Muscle layer of duodenum (tissue), 2 donors: Measurements from ENCODE around the gene TCN1.
"Not testable (repeated sequence)": the region's sequence is repeated elsewhere in the genome, so short reads cannot be mapped to it uniquely, and the experiment has no call there.

ENCODE experiments used
- H3K27ac ChIP-seq: one replicate; pipeline ENCODE4 v1.7.0; 2013; ENCODE audit warnings: mild to moderate bottlenecking, low read length
- H3K27me3 ChIP-seq: one replicate; pipeline ENCODE4 v1.7.0; 2013; ENCODE audit warnings: low read depth, mild to moderate bottlenecking, control low read depth, low read length
- H3K36me3 ChIP-seq, 2 donors: one replicate each; pipeline ENCODE4 v1.7.0; 2013; ENCODE audit warnings: low read length in 2 of 2, control low read depth in 1 of 2, mild to moderate bottlenecking in 1 of 2; ENCODE audit not compliant: insufficient read depth in 2 of 2, control insufficient read depth in 1 of 2
- H3K4me1 ChIP-seq, 2 donors: one replicate each; pipeline ENCODE4 v1.7.0; 2013; ENCODE audit warnings: low read length in 2 of 2, mild to moderate bottlenecking in 2 of 2, control low read depth in 1 of 2, moderate library complexity in 1 of 2; ENCODE audit not compliant: insufficient read depth in 2 of 2, control insufficient read depth in 1 of 2
- H3K4me3 ChIP-seq, 2 donors: one replicate each; pipeline ENCODE4 v1.7.0; 2013; ENCODE audit warnings: low read length in 2 of 2, low read depth in 1 of 2, mild to moderate bottlenecking in 1 of 2
- H3K9me3 ChIP-seq, 2 donors: one replicate each; pipeline ENCODE4 v1.7.0; 2013; ENCODE audit warnings: low read length in 2 of 2, control low read depth in 1 of 2, mild to moderate bottlenecking in 1 of 2; ENCODE audit not compliant: control insufficient read depth in 1 of 2
- donor health status: healthy.

TCN1 gene

DNA sequence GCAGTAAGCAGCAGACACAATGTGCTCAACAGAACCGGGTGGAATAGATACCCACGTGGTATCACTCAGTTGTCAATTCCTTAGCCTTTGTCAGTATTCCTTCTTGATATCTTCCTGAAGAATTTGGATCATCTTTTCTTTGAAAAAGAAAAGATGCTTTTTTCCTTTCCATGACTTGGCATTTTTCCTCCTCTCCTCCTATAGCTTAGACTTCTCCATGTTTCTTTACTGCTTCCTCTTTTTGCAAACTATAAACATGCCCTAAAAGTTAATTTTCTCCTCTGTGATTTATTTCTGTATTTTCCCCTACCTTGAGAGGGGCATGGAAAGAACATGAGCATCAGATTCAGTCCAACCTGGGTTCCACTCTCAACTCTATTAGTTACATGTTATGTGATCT is 32.7 kb downstream of the TCN1 start:
- Histone ChIP-seq H3K27me3 (no peaks in the 10 kb centered on the region), H3K9me3 (no peaks in the 10 kb centered on the region), H3K4me1 (no peaks in the 10 kb centered on the region), H3K27ac (no peak overlapping the region), H3K4me3 (no peak overlapping the region), H3K36me3 (no peaks in the 10 kb centered on the region)

DNA sequence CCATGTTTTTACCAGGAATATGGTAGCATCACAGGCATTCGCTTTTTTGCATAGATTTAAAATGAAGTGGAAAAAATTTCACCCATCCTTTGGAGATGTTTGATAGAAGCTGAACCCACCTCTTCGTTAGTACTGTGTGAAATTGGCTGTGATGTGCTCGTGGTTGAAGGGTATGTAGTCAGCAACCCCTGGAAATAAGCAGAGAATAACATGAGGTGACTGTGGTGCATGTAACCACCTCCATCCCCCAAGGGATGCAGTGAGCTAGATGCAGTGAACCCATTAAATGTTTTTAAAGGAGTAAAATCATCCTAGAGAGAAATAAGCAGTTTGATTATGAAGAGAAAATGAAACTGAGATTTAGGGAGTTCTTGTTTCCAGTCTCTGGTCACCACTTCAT is 36.9 kb downstream of the TCN1 start:
- Histone ChIP-seq H3K27me3 (no peaks in the 10 kb centered on the region), H3K27ac (no peak overlapping the region), H3K36me3 (no peaks in the 10 kb centered on the region), H3K4me3 (no peak overlapping the region), H3K4me1 (no peaks in the 10 kb centered on the region), H3K9me3 (no peaks in the 10 kb centered on the region)

DNA sequence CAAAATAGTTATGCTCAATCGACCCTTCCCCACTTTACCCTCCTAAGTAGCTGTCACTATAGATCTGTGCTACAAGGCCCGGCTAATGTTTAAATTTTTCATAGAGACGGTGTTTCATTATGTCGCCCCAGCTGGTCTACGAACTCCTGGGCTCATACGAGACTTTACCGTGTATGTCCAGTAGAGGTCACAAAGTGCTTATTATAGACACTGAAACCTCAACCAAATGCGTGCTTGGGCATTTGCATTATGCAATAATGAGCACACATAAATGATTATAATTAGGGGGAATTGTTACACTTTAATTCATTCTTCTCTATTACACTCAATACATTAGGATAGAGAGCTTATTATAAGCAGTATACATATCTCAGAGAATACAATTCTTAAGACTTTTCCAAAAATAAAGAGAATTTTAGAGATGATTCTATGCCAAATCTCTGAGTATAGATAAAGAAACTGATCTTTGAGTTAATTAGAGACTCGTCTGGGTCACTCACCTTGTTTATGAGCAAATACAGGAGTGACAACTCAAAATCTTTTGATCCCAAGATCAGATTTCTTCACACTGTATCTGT is 43.2 kb downstream of the TCN1 start:
- Histone ChIP-seq H3K27me3 (no peaks in the 10 kb centered on the region), H3K27ac (no peak overlapping the region), H3K36me3 (no peaks in the 10 kb centered on the region), H3K9me3 (no peaks in the 10 kb centered on the region), H3K4me1 (peaks cover 5 to 8% of the 10 kb centered on the region in 2 donors), H3K4me3 (peak overlapping the region in 1 of 2 donors; percentile 12)

DNA sequence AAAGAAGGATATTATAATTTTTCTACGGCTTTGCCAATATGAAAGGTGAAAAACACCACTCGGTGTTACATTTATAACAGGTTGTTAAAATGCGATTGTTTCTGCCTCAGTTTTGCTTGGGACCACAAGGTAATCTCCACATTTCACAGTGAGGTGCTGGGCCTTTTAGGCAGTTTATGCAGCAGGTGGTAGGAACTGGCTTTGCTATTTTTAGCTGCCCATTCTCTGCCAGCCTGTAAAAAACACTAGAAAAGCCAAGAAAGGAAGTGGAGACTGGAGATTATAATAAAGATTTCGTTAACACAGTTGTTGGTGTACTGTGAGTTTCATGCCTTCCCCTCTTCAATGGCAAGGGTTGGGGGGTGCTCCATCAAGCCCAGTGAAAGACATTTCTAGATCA is 47.7 kb downstream of the TCN1 start:
- no peak overlapping the region for H3K27ac ChIP-seq
- no peak overlapping the region for H3K4me3 ChIP-seq
- H3K27me3 ChIP-seq, result no peaks in the 10 kb centered on the region
- no peaks in the 10 kb centered on the region for H3K9me3 ChIP-seq
- H3K4me1 ChIP-seq, result peaks cover 5 to 8% of the 10 kb centered on the region in 2 donors
- no peaks in the 10 kb centered on the region for H3K36me3 ChIP-seq

DNA sequence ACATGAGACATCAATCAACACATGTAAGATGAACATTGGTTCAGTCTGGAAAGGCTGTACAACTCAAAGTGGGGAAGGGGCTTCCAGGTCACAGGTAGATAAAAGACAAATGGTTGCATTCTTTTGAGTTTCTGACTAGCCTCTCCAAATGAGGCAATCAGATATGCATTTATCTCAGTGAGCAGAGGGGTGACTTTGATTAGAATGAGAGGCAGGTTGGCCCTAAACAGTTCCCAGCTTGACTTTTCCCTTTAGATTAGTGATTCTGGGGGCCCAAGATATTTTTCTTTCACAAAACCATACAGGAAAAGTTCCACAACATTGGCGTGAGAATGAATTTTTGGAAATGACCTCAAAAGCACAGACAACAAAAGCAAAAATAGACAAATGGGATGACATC is 49.9 kb downstream of the TCN1 start:
- H3K27ac ChIP-seq, H3K27me3 ChIP-seq, H3K9me3 ChIP-seq, H3K4me3 ChIP-seq, H3K36me3 ChIP-seq, H3K4me1 ChIP-seq: not testable (repeated sequence)

DNA sequence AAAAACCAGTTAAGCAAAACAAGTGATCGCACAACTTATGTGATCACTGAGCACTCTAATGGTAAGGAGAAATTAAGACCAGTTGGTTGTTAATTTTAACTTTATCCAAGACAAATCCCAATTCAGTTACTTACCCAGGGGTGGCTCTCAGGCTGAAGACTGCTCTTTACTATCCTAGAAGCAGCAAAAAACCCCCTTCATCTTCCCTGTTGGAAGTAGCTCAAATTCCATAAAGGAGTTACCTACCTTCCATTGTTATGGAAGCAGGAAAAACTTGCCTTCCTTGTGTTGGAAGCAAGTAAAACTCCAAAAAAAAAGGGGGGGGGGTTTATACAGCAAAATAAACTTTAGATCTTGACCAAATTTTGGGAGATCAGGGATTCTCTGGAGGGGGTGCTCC is 50.5 kb downstream of the TCN1 start:
- H3K4me1 ChIP-seq, result no peaks in the 10 kb centered on the region
- H3K4me3 ChIP-seq, result no peak overlapping the region
- H3K36me3 ChIP-seq, result no peaks in the 10 kb centered on the region
- no peaks in the 10 kb centered on the region for H3K9me3 ChIP-seq
- no peaks in the 10 kb centered on the region for H3K27me3 ChIP-seq
- H3K27ac ChIP-seq, result no peak overlapping the region

DNA sequence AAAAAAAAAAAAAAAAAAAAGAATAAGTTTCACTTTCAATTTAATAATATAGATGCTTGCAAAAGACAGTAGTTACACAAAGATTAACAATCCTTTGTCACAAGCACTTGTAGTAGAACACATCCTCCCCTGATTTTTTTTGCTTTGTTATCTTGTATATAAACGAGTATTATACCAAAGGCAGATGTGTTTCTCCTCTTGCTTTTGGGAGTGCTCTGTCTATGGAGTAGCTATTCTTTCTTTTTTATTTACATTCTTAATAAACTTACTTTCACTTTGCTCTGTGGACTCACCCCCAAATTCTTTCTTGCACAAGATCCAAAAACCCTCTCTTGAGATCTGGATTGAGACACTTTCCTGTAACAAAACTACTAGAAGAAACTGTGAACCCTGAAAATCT is 52.3 kb downstream of the TCN1 start:
- Histone ChIP-seq H3K27me3 (no peaks in the 10 kb centered on the region), H3K27ac (no peak overlapping the region), H3K4me1 (peaks cover 0 to 9% of the 10 kb centered on the region in 2 donors), H3K9me3 (no peaks in the 10 kb centered on the region), H3K4me3 (no peak overlapping the region), H3K36me3 (no peaks in the 10 kb centered on the region)

DNA sequence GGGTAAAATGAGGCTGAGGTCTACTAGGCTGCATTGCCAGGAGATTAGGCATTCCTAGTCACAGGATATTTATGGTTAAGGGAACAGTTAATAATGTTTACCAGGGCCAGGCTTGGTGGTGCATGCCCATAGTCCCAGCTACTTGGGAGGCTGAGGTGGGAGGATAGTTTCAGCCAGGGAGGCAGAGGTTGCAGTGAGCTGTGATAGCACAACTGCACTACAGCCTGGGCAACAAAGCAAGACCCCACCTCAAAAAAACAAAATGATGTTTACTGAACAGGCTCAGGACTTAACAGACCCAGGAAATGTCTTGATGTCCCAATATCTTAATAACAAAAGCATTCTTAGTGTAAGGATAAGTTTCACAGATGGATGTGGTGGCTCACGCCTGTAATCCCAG is 52.9 kb downstream of the TCN1 start:
- Histone ChIP-seq H3K27me3 (no peaks in the 10 kb centered on the region), H3K27ac (no peak overlapping the region), H3K9me3 (no peaks in the 10 kb centered on the region), H3K4me1 (peaks cover 0 to 9% of the 10 kb centered on the region in 2 donors), H3K36me3 (peaks cover 4 to 6% of the 10 kb centered on the region in 2 donors), H3K4me3 (no peak overlapping the region)

DNA sequence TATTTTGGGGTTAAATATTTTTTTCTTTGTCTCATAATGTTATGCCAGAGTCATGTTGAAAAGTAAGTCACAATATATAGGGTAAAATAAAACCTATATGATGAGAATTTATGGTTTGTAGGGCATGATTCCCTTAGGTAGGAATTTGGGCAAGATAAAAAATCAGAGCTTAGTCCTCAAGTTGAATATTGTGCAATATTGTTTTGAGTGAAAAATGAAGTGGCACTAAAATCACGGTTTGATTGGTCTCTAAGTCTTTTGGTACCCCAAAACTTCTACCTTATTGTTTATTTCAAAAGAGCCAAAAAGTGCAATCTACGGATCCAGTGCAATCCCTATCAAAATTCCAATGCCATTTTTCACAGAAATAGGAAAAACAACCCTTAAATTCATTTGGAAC is 54.1 kb downstream of the TCN1 start:
- no peak overlapping the region for H3K4me3 ChIP-seq
- H3K36me3 ChIP-seq, result peaks cover 11 to 13% of the 10 kb centered on the region in 2 donors
- no peaks in the 10 kb centered on the region for H3K27me3 ChIP-seq
- no peak overlapping the region for H3K27ac ChIP-seq
- peaks cover 0 to 9% of the 10 kb centered on the region in 2 donors for H3K4me1 ChIP-seq
- H3K9me3 ChIP-seq, result no peaks in the 10 kb centered on the region

DNA sequence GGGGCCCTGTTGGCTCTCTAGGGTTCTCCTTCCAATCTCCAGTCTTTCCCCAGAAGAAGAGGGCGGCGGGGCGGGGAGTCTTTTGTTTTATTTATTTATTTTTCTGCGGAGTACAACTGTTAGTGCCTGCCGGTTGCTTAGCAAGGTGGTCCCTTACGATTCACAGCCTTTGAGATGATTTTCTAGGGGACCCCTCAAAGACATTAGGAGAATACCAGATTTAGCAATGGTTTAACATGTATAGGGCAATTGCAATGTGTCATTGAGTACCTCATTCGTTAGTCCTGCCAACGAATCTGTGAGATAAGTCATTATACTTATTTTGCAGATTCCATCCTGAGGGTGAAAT is 55.4 kb downstream of the TCN1 start:
- Histone ChIP-seq H3K9me3 (no peaks in the 10 kb centered on the region), H3K4me3 (peak overlapping the region; percentile 95 to 99), H3K4me1 (peaks cover 0 to 9% of the 10 kb centered on the region in 2 donors), H3K27ac (peak overlapping the region; percentile 89), H3K36me3 (peaks cover 23 to 24% of the 10 kb centered on the region in 2 donors), H3K27me3 (no peaks in the 10 kb centered on the region)

DNA sequence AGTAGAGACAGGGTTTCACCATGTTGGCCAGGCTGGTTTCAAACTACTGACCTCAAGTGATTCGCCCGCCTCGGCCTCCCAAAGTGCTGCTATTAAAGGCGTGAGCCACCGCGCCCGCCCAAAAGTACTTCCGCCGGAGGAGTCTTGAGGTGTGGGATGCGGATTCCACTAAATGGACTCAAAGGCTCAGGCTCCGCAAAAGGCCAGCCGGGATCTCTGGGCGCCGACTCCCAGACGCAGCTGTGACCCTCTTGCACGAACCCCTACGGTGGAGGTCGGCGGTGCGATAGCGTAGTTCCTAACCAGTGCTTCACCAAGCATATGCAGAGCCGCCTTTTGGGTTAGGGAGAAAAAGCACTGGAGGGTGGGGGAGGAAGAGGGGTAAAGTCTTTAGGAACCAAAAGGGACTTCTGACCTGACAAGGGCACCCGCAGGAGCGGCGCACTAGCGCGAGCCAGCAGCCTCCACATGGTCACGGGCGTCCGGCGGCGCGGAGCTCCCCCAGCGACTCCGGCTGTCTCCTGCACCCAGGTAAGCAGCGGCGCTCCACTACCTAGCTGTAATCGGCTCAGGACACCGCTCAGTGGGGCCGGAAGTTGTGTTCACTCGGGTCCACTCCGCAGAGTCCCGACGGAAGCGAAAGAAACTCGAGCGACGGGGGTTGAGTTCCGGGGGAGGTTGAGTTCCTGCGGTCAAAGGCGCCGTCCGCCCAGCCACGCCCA is 55.9 kb downstream of the TCN1 start, which contains the start of gene MRPL16:
Gene MRPL16, minus strand, starts transcription at position 590 of the 722 bp plus-strand sequence. Its CDS starts 120 bp downstream, at position 470.
- no peaks in the 10 kb centered on the region for H3K27me3 ChIP-seq
- no peaks in the 10 kb centered on the region for H3K9me3 ChIP-seq
- H3K27ac ChIP-seq, result peak within 1 kb of the TSS; percentile 89
- H3K4me1 ChIP-seq, result peaks cover 0 to 9% of the 10 kb centered on the region in 2 donors
- H3K4me3 ChIP-seq, result peak within 1 kb of the TSS; percentile 95 to 99
- peaks cover 28 to 29% of the 10 kb centered on the region in 2 donors for H3K36me3 ChIP-seq
